Loucy (cell line): ENCODE results near the gene GNAS-AS1.

Source experiments
- EZH2phosphoT487 ChIP-seq: fragments of 200-600 bp; IDR thresholded peaks from 2 replicates; pipeline ENCODE4 v1.6.1; 2018; ENCODE audit warnings: antibody characterized with exemption, mild to moderate bottlenecking, moderate library complexity, borderline replicate concordance
- TF ChIP-seq, protein P1 (sequence below): fragments of 200-600 bp; sonication (generic); conservative IDR thresholded peaks from 2 replicates; pipeline ENCODE4 v1.5.1; 2014; ENCODE audit warnings: mild to moderate bottlenecking, antibody characterized with exemption, low read length

DNA sequence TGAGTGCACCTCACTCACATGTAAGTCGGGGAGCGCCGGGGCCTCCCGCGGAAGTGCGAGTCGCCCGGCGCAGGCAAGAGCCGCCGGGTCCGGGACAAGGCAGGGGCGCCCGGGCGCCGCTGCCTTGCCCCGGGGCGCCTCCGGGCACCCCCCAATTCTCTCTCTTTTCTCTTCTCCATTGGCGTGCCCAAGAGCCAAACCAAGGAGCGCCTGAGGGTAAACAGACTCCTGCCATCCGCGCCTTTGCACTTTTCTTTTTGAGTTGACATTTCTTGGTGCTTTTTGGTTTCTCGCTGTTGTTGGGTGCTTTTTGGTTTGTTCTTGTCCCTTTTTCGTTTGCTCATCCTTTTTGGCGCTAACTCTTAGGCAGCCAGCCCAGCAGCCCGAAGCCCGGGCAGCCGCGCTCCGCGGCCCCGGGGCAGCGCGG lies 38.6 kb upstream of the GNAS-AS1 start:
- TF ChIP-seq, protein P1, sequence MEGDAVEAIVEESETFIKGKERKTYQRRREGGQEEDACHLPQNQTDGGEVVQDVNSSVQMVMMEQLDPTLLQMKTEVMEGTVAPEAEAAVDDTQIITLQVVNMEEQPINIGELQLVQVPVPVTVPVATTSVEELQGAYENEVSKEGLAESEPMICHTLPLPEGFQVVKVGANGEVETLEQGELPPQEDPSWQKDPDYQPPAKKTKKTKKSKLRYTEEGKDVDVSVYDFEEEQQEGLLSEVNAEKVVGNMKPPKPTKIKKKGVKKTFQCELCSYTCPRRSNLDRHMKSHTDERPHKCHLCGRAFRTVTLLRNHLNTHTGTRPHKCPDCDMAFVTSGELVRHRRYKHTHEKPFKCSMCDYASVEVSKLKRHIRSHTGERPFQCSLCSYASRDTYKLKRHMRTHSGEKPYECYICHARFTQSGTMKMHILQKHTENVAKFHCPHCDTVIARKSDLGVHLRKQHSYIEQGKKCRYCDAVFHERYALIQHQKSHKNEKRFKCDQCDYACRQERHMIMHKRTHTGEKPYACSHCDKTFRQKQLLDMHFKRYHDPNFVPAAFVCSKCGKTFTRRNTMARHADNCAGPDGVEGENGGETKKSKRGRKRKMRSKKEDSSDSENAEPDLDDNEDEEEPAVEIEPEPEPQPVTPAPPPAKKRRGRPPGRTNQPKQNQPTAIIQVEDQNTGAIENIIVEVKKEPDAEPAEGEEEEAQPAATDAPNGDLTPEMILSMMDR, result no peak
- no peak for TF ChIP-seq EZH2phosphoT487
